Measurements from ENCODE around the gene ANKZF1. TPM values are rescaled to one million over a fixed set of nuclear protein-coding genes. Genes with fewer than 3 reads are reported as not detected.
"Not testable (repeated sequence)": the region's sequence is repeated elsewhere in the genome, so short reads cannot be mapped to it uniquely, and the experiment has no call there.

ANKZF1 gene
- polyA plus RNA-seq, 3 donors, result 51.3 to 84.1 (median 72.8) TPM

GRCh38 chr2:219252900-219253752 lies 23.5 kb downstream of the ANKZF1 start, which contains the start of gene TUBA4B:
TUBA4B (plus strand) TSS chr2:219253243; CDS start chr2:219253408, 165 bp downstream.
- DNase-seq, result no peak

GRCh38 chr2:219253753-219254589 lies 24.4 kb downstream of the ANKZF1 start, which contains the start of gene TUBA4A:
TUBA4A (minus strand) TSS chr2:219253918; CDS start chr2:219253858, 60 bp downstream.
- no peak for DNase-seq

DNA sequence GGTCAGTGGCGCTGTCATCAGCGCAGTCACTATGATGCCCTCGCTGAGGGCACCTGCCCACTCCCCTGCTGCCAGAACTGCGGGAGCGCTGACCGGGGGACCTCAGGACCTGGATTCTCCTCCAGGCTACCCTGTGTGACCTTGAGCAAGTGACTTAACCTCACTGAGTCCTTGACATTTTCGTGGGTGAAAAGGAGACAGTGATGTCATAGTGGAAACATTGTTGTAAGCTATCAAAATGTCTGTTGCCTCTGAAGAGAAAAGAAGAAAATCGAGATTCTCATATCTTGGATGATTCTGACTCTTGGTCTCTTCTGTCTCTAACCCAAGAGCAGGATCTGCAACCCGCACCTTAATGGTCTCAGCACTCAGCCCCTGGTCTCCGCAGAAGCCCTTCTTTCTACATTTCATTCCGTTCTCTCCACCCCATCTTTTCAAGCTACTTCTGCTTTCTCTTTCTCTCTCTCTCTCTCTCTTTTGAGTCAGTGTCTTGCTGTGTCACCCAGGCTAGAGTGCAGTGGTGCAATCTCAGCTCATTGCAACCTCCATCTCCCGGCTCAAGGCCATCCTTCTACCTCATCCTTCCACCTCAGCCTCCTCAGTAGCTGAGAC lies 25.1 kb downstream of the ANKZF1 start:
- no peak for DNase-seq

DNA sequence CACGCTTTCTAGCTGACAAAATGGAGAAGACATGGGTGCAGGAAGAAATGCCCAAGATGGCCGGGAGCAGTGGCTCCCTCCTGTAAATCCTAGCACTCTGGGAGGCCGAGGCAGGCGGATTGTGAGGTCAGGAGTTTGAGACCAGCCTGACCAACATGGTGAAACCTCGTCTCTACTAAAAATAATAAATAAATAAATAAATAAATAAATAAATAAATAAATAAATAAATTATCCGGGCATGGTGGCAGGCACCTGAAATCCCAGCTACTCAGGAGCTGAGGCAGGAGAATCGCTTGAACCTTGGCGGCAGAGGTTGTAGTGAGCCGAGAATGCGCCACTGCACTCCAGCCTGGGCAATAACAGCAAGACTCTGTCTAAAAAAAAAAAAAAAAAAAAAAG lies 29.3 kb downstream of the ANKZF1 start:
- not testable (repeated sequence) for DNase-seq

- DNase-seq, result no peak
Observed at GRCh38 chr2:219261024-219261855, 31.6 kb downstream of the ANKZF1 start.

GRCh38 chr2:219266232-219266631 lies 36.6 kb downstream of the ANKZF1 start:
- no peak for DNase-seq

- DNase-seq, result no peak
Observed at GRCh38 chr2:219266886-219267285, 37.3 kb downstream of the ANKZF1 start.

DNA sequence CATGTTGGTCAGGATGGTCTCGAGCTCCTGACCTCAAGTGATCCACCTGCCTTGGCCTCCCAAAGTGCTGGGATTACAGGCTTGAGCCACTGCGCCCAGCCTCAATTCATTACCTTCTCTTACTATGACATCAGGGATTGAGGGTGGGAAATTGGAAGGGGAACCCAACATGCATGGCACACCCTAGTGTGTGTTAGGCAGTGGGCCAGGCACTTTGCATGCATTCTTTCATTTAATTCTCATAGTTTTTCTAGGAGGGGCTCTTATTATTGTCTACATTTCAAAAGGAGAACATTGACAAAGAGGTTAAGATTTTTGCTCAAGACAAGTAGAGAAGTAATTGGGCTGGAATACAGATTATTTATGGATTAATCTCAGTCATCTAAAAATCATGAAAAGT lies 38.7 kb downstream of the ANKZF1 start:
- DNase-seq, result no peak

GRCh38 chr2:219269362-219270054 lies 39.9 kb downstream of the ANKZF1 start:
- no peak for DNase-seq

GRCh38 chr2:219270055-219270372 lies 40.4 kb downstream of the ANKZF1 start:
- no peak for DNase-seq

- DNase-seq, result no peak
Observed at GRCh38 chr2:219271021-219271420, 41.4 kb downstream of the ANKZF1 start.

DNA sequence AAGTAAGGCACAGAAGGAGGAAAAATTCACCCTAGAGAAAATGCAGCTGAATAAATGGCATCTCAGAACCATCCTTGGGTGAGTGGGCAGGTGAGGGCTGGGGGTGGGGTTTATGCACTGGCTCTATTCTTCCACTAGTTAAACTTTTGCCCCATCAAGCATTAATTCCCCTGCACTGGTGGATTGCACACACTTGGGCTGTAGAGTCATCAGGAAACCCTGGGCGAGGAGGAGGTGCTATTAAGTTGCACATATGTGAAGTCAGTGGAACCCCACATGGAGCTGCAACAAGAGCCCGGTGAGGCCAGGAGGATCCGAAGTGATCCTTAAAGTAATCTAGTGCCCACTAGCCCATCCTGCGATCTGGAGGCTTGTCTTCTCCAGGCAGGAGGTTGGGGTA lies 42.8 kb downstream of the ANKZF1 start:
- DNase-seq, result no peak

DNA sequence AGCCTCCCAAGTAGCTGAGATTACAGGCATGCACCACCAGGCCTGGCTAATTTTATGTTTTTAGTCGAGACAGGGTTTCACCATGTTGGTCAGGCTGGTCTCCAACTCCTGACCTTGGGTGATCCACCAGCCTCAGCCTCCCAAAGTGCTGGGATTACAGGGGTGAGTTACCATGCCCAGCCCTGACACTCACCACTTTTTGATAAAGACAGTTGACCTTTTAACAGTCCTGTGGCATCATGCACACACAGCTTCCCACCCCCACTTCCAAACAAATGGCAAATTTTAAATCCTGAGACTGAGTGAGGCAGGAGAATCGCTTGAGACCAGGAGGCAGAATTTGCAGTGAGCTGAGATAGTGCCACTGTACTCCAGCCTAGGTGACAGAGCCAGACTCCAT lies 43.4 kb downstream of the ANKZF1 start:
- DNase-seq, result no peak

GRCh38 chr2:219273937-219274336 lies 44.3 kb downstream of the ANKZF1 start:
- no peak for DNase-seq

DNA sequence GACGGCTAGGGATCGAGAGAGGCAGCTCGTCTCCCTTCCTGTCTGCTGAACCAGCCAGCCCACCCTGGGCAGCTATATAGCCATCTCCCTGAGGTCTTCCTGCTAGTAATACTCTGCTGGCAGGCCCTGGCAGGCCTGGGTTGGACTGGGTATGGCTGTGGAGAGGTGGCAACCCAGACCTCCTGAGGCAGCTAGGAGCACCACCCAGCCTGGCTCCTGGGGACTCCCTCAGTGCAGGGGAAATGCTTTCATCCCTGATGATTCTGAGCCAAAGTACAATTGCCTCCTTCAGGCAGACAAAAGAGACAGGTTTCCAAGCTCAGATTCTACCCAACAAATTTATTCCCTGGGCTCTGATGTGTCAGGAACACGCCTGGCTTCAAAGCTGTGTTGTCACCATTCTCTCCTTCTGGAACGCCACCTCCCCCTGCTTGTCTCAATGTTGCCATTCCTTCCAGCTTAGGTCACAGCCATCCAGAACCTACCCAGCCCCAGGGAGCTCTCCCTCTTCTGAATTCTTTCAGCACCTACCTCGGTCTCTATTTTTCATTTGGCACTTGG lies 44.8 kb downstream of the ANKZF1 start:
- DNase-seq, result no peak

DNA sequence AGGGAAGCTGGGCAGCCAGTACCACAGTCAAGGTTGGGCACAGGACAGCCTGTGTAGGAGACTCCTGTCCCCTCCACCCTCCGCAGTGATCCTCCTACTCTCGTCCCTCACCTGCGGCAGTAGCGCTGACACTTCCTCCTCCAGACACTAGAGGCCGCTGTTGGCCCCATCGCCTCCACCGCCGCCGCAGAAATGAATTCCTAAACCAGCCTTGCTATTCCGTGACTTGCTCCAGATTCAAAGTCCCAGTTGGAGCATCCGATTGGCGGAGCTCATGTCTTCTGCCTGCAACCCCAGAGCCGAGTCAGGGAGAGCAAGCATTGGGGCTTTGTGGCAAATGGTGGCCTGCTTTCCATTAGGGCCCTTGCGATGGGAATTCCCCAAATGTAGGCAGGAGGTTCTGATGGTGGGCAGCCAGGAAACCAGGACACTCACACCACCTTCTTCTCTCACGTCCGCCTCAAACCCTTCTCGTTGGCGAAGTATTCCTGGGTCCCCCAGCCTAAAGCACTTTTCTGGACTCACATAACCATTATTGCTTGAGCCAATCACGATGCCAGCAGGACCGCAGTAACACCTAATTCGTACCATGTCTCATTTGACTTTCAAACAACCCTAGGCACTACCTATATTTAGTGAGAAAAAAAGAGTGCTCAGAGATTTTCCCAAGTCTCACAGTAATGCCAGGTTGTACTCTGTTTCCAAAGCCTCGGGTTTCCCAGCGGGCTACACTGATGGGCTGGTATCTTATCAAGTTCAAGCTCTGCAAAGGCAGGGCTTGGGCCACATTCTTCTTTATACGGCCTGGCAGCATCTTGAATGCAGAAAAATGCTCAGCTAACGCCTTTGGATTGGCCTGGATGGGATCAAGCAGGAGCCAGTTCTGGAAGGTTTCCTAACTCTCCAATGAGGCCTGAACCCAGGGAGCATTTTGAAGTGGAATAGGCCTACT lies 48.4 kb downstream of the ANKZF1 start:
- DNase-seq, result peak; percentile 78

- no peak for DNase-seq
Observed at GRCh38 chr2:219278655-219279150, 49.1 kb downstream of the ANKZF1 start.

DNA sequence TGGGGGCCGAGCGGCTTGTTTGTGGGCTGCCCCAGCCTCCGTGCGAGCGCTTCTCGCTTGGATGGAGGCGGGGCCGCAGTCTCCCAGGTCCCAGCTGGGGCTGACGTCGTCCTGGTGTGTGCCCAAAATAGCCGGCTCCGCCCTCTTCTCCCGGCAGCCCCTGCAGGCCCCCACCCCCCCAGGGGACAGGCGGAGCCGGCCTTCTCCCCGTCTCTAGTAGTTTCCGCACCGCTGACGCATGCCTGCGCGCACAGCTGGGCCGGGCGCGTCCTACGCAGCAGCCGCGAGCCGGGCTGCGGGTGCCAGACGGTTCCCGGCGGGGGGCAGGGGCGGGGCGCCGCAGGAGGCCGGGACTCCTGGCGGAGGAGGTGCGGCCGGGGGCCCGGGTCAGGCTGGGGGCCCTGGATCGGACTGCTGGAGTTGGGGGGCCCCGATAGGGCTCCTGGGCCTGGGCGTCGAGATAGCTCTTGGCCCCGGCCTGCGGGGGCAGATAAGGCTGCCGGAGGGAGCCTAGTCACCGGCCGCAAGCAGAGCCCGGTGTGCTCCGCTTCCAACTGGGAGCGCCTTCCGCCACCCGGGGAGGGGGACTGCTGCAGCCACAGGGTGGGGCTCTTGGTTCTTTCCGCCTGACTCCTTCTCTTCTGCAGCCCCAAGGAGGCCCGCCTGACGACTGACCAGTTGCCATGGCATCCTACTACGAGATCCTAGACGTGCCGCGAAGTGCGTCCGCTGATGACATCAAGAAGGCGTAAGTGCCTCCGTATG lies 49.7 kb downstream of the ANKZF1 start, which contains the start of gene DNAJB2:
DNAJB2 (plus strand) TSS at position 216 of the 765 bp plus-strand sequence; CDS start at position 684, 468 bp downstream.
- peak; percentile 97 for DNase-seq
